ENCODE results near the gene GRK3.
"Not testable (repeated sequence)": the region's sequence is repeated elsewhere in the genome, so short reads cannot be mapped to it uniquely, and the experiment has no call there.

- not testable (repeated sequence) for TF ChIP-seq EZH2 (IDR thresholded peaks at IDR 0.05; ENCODE audit: borderline replicate concordance, low read depth, low read length, poor library complexity, severe bottlenecking); CTCF (conservative IDR thresholded peaks at IDR 0.05; ENCODE audit: low read depth, low read length)
These were observed 144.0 kb downstream of the GRK3 start for GRCh38 chr22:25708430-25708829.

All from A673 (cell line).